ENCODE measurements around the gene LRRC32.

- no peak for TF ChIP-seq EZH2phosphoT487 (IDR thresholded peaks at IDR 0.05; ENCODE audit: insufficient read depth, low read depth)
- no peak for TF ChIP-seq EZH2 (IDR thresholded peaks at IDR 0.05; ENCODE audit: insufficient read depth, poor library complexity, severe bottlenecking)
Measured at GRCh38 chr11:76623884-76624419, 46.6 kb downstream of the LRRC32 start.

Data from GM23248 (cell line).